ENCODE measurements around the gene RBM3.

Gene RBM3

DNA sequence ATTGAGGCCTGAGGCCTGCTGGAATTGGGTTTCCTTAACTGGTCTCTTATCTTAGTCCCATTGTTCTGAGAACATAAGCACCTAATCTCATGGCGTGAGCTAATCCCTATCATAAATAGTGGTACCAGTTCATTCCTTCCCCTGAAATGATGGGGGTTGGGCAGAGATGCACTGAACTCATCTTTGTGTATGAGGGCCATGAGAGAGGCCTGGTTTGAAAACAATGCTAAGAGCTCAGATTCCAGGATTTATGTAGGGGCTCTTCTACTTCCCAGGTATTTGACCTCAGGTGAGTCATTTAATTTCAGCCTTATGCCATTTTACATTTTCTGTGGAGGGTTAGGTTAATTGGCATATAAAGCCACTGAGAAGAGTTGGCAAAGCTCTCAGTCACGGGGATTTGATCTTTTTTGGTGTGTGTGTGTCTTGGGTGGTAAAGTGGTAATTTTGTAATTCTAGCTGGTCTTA is 4.4 kb downstream of the RBM3 start:
- DNase-seq (ENCODE audit: low spot score), result no peak

DNA sequence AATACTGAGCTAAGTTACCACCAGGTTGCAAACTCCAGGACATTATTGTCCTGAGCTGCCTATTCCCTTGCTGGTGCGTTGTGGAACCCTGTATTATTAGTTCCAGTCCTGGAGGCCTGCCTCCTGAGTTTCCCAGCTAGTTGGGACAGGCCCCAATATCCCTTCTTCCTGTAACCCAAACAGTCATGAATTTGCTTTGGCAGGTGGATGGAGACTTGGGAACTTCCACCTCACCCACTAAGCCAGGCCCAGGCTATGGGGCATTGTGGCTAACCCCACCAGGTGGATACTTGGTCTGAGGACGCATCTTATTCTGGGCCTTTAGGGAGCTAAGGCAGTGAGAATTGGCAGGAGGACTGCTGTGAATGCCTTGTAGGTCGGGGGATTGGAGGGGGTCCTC is 5.0 kb downstream of the RBM3 start:
- DNase-seq (ENCODE audit: low spot score), result no peak

GRCh38 chrX:48580662-48581061 is 6.4 kb downstream of the RBM3 start:
- DNase-seq (ENCODE audit: low spot score), result no peak

DNA sequence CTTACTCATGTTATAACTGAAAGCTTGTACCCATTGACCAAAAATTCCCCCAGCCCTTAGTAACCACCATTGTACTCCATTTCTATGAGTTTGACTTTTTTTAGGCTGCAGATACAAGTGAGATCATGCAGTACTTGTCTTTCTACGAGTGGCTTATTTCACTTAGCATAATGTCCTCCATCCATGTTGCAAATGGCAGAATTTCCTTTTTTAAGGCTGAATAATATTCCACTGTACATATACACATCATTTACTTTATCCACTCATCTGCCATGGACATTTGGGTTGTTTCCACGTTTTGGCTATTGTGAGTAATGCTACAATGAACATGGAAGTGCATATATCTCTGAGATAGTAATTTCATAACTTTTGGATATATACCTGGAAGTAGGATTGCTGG is 10.4 kb downstream of the RBM3 start:
- DNase-seq (ENCODE audit: low spot score), result no peak

DNA sequence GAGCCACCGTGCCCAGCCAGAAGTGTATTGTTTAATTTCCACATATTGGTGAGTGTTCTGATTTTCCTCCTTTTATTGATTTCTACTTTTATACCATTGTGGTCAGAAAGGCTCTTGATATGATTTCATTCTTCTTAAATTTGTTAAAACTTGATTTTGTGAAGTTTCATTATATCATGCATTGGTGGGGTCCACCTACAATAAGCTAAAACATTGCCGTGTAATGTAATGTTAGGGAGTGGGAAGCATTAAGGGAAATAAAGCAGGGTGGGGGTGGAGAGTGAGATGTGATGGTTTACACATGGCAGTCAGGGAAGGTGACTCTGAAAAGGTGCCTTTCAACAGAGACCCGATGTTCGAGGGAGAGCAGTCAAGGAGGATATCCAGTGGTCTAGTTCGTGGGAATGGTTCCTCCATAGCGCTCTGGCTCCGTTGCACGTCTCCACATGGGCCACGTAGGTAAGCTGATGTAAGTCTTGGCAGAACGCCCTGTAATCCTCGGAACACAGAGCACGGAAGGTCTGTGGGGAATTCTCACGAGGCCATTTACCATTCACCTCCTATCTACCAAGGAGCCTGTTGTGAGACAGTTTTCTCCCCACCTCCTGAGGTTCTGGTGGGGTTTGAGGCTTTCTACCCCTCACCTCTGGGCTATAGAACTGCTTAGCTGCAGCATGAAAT is 15.3 kb downstream of the RBM3 start:
- DNase-seq (ENCODE audit: low spot score), result no peak

DNA sequence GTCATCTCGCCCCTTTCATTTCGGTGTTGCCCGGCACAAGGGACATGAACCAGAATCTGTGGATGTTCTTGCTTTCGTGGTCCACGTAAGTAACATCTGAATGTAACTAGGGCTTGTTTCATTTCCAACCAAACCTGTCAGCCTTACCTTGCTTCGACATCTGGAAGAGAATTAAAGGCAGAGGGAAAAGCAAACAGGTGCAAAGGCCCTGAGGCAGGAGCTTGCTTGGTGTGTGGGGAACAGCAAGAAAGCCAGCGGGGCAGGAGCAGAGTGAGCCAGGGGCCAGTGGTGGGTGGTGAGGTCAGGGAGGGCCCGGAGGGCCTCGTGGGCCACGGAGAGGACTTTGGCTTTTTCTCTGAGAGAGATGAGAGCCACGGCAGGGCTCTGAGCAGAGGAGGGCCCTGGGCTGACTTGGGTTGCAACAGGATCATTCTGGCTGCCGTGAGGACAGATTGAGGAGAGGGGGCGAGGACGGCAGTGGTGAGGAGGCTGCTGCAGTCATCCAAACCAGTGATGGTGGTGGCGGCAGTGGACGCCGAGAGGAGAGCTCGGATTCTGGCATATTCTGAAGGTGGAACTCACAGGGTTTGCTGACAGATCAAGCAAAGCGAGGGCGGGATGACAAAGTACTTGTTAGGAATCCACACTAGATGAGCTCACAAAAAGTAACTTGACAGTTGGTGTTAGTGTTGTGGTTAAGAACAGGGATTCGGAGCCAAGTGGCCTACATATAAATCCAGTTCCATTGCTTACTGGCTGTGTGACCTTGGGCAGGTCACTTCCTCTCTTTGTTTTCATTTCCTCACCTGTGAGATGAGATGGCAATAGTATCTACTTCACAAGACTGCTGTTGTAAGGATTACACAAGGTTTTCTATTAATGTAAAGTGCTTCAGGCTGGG is 16.2 kb downstream of the RBM3 start:
- no peak for DNase-seq (ENCODE audit: low spot score)

DNA sequence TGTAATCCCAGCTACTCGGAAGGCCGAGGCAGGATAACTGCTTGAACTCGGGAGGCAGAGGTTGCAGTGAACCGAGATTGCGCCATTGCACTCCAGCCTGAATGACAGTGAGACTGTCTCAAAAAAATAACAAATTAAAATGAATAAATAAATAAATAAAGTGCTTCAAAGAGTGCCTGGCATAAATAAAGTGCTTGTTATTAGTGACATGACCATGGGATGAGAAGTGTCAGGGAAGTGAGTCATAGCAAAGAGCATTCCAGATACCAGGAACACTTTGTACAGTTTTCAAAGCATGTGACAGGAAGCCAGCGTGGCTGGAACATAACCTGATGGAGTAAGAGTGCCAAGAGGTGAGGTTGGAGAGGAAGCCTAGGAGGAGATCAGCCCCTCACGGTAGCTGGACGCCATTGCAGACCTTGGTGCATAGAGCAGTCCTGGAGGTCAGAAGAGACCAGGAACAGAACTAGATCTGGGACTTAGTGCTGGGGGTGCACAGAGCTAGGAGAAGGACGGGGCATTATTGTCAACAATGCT is 17.0 kb downstream of the RBM3 start:
- no peak for DNase-seq (ENCODE audit: low spot score)

GRCh38 chrX:48592971-48593370 is 18.7 kb downstream of the RBM3 start:
- DNase-seq (ENCODE audit: low spot score), result no peak

GRCh38 chrX:48595929-48596328 is 21.6 kb downstream of the RBM3 start:
- no peak for DNase-seq (ENCODE audit: low spot score)

GRCh38 chrX:48597353-48598264 is 23.3 kb downstream of the RBM3 start, which contains the start of gene WDR13:
TSS of gene WDR13 (plus strand) at chrX:48597492. CDS start at chrX:48597997, 505 bp downstream.
- DNase-seq (ENCODE audit: low spot score), result peak; percentile 94

DNA sequence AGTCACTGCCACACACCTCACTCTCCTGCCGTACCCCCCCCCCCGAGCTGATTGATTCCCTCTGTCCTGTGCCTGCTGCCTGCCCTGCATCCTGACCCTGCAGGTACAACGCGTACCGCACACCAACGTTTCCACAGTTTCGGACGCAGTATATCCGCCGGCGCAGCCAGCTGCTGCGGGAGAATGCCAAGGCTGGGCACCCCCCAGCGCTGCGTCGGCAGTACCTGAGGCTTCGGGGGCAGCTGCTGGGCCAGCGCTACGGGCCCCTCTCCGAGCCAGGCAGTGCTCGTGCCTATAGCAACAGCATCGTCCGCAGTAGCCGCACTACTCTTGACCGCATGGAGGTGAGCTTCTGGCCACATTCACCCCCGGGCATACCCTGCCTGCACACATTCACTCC is 24.3 kb downstream of the RBM3 start:
- DNase-seq (ENCODE audit: low spot score), result no peak

DNA sequence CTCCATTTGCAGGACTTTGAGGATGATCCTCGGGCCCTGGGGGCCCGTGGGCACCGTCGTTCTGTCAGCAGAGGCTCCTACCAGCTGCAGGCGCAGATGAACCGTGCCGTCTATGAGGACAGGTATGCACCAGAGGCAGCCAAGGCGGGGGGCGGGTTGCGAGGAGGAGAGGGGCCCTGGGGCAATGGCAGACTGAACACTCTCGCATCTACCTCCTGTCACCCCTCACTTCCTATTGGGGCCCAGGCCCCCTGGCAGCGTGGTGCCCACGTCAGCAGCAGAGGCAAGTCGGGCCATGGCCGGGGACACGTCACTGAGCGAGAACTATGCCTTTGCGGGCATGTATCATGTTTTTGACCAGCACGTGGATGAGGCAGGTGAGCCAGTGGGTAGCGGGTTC is 25.1 kb downstream of the RBM3 start:
- DNase-seq (ENCODE audit: low spot score), result no peak

DNA sequence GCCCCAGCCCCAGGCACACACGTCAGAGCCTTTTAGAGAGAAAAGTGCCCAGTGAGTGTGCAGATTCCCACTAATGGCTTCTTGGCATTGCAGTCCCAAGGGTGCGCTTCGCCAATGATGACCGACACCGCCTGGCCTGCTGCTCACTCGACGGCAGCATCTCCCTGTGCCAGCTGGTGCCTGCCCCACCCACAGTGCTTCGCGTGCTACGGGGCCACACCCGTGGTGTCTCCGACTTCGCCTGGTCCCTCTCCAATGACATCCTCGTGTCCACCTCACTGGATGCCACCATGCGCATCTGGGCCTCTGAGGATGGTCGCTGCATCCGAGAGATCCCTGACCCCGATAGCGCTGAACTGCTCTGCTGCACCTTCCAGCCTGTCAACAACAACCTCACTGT is 25.9 kb downstream of the RBM3 start:
- DNase-seq (ENCODE audit: low spot score), result no peak

DNA sequence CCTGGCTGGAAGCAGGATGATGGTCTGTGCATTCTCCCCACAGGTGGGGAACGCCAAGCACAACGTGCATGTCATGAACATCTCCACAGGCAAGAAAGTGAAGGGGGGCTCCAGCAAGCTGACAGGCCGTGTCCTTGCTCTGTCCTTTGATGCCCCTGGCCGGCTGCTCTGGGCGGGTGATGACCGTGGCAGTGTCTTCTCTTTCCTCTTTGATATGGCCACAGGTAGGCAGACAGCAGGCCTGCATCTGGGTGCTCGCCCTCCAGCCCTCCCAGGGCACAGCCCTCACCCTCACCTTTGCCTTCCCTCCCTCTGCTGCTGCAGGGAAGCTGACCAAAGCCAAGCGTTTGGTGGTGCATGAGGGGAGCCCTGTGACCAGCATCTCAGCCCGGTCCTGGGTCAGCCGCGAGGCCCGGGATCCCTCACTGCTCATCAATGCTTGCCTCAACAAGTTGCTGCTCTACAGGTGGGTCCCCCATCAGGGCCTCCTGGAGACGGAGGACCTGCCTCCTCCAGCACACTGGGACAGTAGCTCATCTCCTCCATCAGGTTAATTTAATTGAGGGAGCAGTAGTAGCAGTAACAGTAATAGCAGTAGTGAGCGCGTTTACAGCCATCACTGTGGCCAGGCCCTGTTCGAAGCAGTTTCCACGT is 27.6 kb downstream of the RBM3 start:
- DNase-seq (ENCODE audit: low spot score), result no peak

DNA sequence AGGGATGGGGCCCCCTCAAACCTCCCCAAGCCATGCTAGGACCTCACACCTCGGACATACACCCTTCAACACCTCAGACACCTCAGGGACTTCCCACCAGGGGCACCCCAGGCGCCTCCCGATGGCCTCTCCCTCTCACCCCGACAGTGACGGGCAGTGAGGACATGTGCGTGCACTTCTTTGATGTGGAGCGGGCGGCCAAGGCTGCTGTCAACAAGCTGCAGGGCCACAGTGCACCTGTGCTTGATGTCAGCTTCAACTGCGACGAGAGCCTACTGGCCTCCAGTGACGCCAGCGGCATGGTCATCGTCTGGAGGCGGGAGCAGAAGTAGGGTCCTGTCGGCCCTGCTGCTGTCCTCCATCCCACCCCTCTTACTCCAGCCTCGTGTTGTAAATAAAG is 30.4 kb downstream of the RBM3 start:
- DNase-seq (ENCODE audit: low spot score), result no peak

- no peak for DNase-seq (ENCODE audit: low spot score)
Observed at GRCh38 chrX:48606091-48606490, 31.8 kb downstream of the RBM3 start.

DNA sequence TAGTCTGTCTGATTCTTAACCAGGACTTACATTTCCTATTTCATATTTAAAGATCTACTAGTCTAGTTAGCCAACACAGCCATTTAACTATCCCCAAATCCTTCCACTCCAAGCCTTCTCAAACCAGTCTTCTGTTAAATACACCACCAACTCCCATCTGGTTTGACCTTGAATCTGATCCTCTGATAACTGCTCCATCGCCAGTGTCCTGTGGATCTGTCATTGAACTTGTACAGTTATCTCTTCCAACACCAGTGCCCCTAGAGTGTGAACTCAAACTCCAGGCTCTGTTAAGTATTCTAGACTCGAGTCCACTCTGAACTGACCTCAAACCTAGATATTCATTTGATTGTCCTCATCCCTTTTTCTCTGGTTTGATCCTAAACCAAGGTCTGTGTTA is 37.4 kb downstream of the RBM3 start:
- no peak for DNase-seq (ENCODE audit: low spot score)

DNA sequence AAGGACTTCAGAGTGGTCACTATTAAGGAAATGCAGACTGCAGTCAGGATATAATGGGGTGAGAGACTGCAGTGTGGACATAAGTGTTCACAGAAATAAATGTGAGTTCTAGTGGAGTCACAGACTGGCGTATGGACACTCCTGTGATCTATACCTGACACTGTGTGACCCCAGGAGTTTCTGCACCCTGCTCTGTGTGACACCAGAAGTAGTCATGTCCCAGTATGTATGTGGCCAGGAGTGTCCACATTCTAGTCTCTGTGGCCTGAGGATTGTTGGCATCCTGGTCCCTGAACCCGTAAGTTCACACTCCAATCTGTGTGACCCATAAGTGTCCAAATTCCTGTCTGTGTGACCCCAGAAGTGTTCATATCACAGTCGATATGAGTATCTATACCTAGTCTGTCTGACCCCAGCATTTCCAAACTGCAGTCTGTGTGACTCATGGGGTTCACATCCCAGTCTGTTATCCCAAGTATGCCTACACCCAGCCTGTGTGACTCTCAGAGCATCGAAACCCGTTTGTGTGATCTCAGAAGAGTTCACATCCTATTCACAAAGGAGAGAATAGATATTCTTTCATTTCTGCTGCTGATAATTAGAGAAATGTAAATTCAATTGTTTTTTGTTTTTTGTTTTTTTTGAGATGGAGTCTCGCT is 39.3 kb downstream of the RBM3 start:
- DNase-seq (ENCODE audit: low spot score), result no peak

DNA sequence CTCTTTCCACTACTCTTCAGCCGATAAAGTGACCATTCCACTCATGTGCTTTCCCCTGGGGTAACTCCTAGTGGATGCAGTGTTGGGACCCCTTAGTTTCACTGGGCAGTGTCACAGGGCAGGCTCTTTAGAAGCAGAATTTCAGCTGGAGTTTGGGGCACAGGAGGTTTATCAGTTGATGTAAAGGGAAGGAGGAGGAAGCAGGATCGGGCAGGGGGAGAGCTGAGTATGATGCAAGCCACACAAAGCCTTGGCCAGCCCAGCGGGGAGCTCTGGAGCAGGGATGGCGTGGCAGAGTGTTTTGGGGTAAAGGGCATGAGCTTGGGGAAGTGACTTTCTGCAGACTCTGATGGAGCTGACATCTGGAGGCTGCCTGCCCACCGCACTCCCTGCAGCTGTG is 42.3 kb downstream of the RBM3 start:
- DNase-seq (ENCODE audit: low spot score), result no peak

DNA sequence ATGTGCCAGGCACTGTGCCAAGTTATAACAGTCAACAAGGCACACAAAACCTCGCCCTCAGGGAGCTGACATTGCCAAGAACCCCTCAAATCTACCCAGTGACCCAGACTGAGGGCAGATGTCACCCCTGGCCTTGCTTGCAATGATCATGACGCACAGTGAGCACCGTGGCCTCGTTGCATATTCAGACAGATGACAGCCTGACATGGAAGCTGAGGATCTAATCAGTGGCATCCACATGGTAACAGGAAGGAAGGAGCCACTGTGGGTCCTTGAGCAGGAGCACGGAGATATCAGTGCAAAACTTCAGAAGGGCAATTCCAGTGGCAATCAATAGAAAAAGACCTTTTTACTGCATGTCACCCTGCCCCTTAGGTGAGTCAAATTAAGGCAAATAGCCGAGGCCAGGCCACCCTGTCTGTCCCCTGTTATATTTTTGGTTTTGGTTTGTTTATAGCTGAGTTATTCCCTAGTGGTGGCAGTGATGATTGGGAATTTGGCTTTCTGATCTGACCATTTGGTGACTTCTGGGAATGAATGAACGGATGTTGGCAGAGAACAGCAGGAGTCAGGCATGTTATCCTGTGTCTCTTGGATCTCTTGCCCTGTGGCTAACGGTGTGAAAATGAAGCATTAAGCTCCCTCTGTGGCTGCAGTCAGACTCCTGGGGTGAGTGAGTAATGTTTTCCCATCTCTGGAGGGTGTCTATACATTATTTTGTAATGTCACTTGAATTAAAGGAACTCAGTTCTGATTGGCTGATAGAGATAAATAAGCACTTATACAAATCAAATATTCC is 43.5 kb downstream of the RBM3 start:
- no peak for DNase-seq (ENCODE audit: low spot score)
